HCT116 (cell line): ENCODE measurements around the gene RNU1-2. TPM values are rescaled to one million over a fixed set of nuclear protein-coding genes. Genes with fewer than 3 reads are reported as not detected.
"Not testable (repeated sequence)": the region's sequence is repeated elsewhere in the genome, so short reads cannot be mapped to it uniquely, and the experiment has no call there.

Experiments used
- ATAC-seq: fragments of 200-7000 bp; cut with Tn5 transposase; 2 replicates; pipeline ENCODE4 v1.9.1; 2020; ENCODE audit warnings: mild to moderate bottlenecking, moderate library complexity
- BruUV-seq: library from RNA; stranded (reverse); fragments of 400-500 nt; replicated peaks from 2 replicates; lab custom pipeline; 2021; lab: Mats Ljungman, UMichigan
- CTCF ChIA-PET: fragments of 300-600 bp; sonication (Branson Sonifier 250); formaldehyde crosslinking; loops from one replicate; lab custom pipeline; 2021; ENCODE audit warnings: antibody characterized with exemption; lab: Charles Lee
- POLR2A ChIA-PET: fragments of 300-600, 350-600 bp; sonication (Branson Sonifier 250); formaldehyde crosslinking; loops from one replicate; lab custom pipeline; 2021; ENCODE audit warnings: antibody characterized with exemption; lab: Charles Lee
- RAD21 ChIA-PET, 2 experiments: fragments of 300-600 bp; sonication (Branson Sonifier 250); formaldehyde crosslinking; loops; one replicate each; lab custom pipeline; 2023; ENCODE audit warnings: low total read pairs in 2 of 2; ENCODE audit not compliant: uncharacterized antibody in 2 of 2, unreplicated experiment in 2 of 2, low non-redundant PET in 1 of 2; lab: Charles Lee
- DNase-seq: peaks from one replicate; pipeline ENCODE4 v3.0.0-alpha.2; 2010; ENCODE audit warnings: low read depth, low spot score
- H2AFZ ChIP-seq: fragments of 200-600 bp; shearing (Covaris generic), sonication (generic); 2 replicates; pipeline ENCODE4 v1.6.1; 2017; ENCODE audit warnings: low read depth, mixed run types, mixed read lengths, antibody characterized with exemption, low read length; ENCODE audit not compliant: poor library complexity, severe bottlenecking
- H3K27ac ChIP-seq: 2 replicates; pipeline ENCODE4 v1.5.1; 2012; ENCODE audit warnings: low read depth, low read length
- H3K27me3 ChIP-seq: fragments of 200-600 bp; sonication (generic); 2 replicates; pipeline ENCODE4 v1.6.1; 2016; ENCODE audit warnings: mixed run types, low read length, mixed read lengths; ENCODE audit not compliant: insufficient read depth
- H3K36me3 ChIP-seq, 2 experiments: fragments of 200-500 bp in 1 of 2; fragments of 200-600 bp in 1 of 2; sonication (Bioruptor generic) in 1 of 2; sonication (generic) in 1 of 2; 2 replicates each; pipeline versions ENCODE4 v1.5.1 to v1.6.1; 2014 to 2016; ENCODE audit warnings: low read length in 2 of 2, inconsistent platforms in 1 of 2, mixed read lengths in 1 of 2, mixed run types in 1 of 2; ENCODE audit not compliant: insufficient read depth in 2 of 2, control insufficient read depth in 1 of 2
- H3K4me1 ChIP-seq, 2 experiments: fragments of 200-600 bp in 1 of 2; sonication (generic) in 1 of 2; 2 replicates each; pipeline versions ENCODE4 v1.5.1 to v1.6.1; 2012 to 2017; ENCODE audit warnings: low read length in 2 of 2, inconsistent platforms in 1 of 2, mild to moderate bottlenecking in 1 of 2, mixed read lengths in 1 of 2, mixed run types in 1 of 2, moderate library complexity in 1 of 2; ENCODE audit not compliant: insufficient read depth in 2 of 2, control insufficient read depth in 1 of 2
- H3K4me2 ChIP-seq: fragments of 200-600 bp; sonication (generic); 2 replicates; pipeline ENCODE4 v1.6.1; 2017; ENCODE audit warnings: mixed run types, low read length, mixed read lengths
- H3K4me3 ChIP-seq, 2 experiments: fragments of 200-600 bp in 1 of 2; sonication (generic) in 1 of 2; replicated peaks in 1 of 2; 2 replicates each; pipeline ENCODE4 v1.5.1; 2011 to 2016; ENCODE audit warnings: low read length in 2 of 2, control low read depth in 1 of 2, low read depth in 1 of 2, mild to moderate bottlenecking in 1 of 2, mixed read lengths in 1 of 2, mixed run types in 1 of 2
- H3K79me2 ChIP-seq: fragments of 200-600 bp; sonication (generic); 2 replicates; pipeline ENCODE4 v1.6.1; 2017; ENCODE audit warnings: mild to moderate bottlenecking, mixed run types, low read length, moderate library complexity, mixed read lengths; ENCODE audit not compliant: insufficient read depth
- H3K9ac ChIP-seq: fragments of 200-600 bp; sonication (generic); 2 replicates; pipeline ENCODE4 v1.6.1; 2016; ENCODE audit warnings: low read length, mixed read lengths
- H3K9me2 ChIP-seq: fragments of 200-600 bp; sonication (generic), shearing (Covaris generic); 2 replicates; pipeline ENCODE4 v1.6.1; 2017; ENCODE audit warnings: mixed run types, mild to moderate bottlenecking, moderate library complexity; ENCODE audit not compliant: insufficient read depth
- H3K9me3 ChIP-seq, 2 experiments: fragments of 200-500 bp in 1 of 2; fragments of 200-600 bp in 1 of 2; sonication (Bioruptor generic) in 1 of 2; sonication (generic) in 1 of 2; 2 replicates each; pipeline ENCODE4 v1.6.1; 2014 to 2017; ENCODE audit warnings: low read length in 2 of 2, mixed read lengths in 2 of 2, inconsistent platforms in 1 of 2, low read depth in 1 of 2, mild to moderate bottlenecking in 1 of 2, mixed run types in 1 of 2, moderate library complexity in 1 of 2; ENCODE audit not compliant: control insufficient read depth in 1 of 2, insufficient read depth in 1 of 2
- H4K20me1 ChIP-seq: fragments of 200-600 bp; sonication (generic), shearing (Covaris generic); 2 replicates; pipeline ENCODE4 v1.6.1; 2017; ENCODE audit warnings: mixed run types, mild to moderate bottlenecking, moderate library complexity; ENCODE audit not compliant: insufficient read depth
- ELF1 ChIP-seq: IDR thresholded peaks from 2 replicates; pipeline ENCODE4 v1.6.1; 2012; ENCODE audit warnings: low read depth, borderline replicate concordance
- intact Hi-C: fragments of 100-400 bp; cut with micrococcal nuclease; formaldehyde crosslinking; loops from 2 replicates; pipeline ENCODE4 v1.10.0; 2022
- total RNA-seq: library from RNA; stranded (reverse); gene quantifications from one replicate; pipeline ENCODE4 v1.2.1, GENCODE V29; 2021; ENCODE audit not compliant: unreplicated experiment
- TF ChIP-seq, protein P1 (sequence below), 3 experiments: fragments of 200-600 bp in 1 of 3; sonication (generic) in 1 of 3; IDR thresholded peaks in 2 of 3; conservative IDR thresholded peaks in 1 of 3; 2 replicates each; pipeline ENCODE4 v1.5.1; 2012 to 2017; ENCODE audit warnings: low read depth in 2 of 3, low read length in 2 of 3, antibody characterized with exemption in 1 of 3, borderline replicate concordance in 1 of 3, control low read depth in 1 of 3, mild to moderate bottlenecking in 1 of 3, mixed read lengths in 1 of 3, mixed run types in 1 of 3, moderate library complexity in 1 of 3; ENCODE audit not compliant: insufficient read depth in 1 of 3

RNU1-2 gene
- total RNA-seq, 1 experiment from 2014 or later, result 1,685 TPM

- RAD21 ChIA-PET, result no interaction called here
- Histone ChIP-seq H2AFZ (no peak overlapping the region), H3K4me1 (peaks cover 20 to 57% of the 10 kb centered on the region in 2 experiments), H3K36me3 (no peaks in the 10 kb centered on the region), H3K27ac (no peak overlapping the region), H3K79me2 (no peaks in the 10 kb centered on the region), H3K9ac (no peak overlapping the region), H3K27me3 (no peaks in the 10 kb centered on the region), H3K4me2 (0 out of 2 replicates have a peak overlapping the region, but pooled peaks have one; percentile 7), H3K9me3 (no peaks in the 10 kb centered on the region), H3K4me3 (no peak overlapping the region), H4K20me1 (no peaks in the 10 kb centered on the region), H3K9me2 (no peaks in the 10 kb centered on the region)
- TF ChIP-seq, protein P1, sequence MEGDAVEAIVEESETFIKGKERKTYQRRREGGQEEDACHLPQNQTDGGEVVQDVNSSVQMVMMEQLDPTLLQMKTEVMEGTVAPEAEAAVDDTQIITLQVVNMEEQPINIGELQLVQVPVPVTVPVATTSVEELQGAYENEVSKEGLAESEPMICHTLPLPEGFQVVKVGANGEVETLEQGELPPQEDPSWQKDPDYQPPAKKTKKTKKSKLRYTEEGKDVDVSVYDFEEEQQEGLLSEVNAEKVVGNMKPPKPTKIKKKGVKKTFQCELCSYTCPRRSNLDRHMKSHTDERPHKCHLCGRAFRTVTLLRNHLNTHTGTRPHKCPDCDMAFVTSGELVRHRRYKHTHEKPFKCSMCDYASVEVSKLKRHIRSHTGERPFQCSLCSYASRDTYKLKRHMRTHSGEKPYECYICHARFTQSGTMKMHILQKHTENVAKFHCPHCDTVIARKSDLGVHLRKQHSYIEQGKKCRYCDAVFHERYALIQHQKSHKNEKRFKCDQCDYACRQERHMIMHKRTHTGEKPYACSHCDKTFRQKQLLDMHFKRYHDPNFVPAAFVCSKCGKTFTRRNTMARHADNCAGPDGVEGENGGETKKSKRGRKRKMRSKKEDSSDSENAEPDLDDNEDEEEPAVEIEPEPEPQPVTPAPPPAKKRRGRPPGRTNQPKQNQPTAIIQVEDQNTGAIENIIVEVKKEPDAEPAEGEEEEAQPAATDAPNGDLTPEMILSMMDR (IDR thresholded peaks at IDR 0.05 in 2 of 3, conservative IDR thresholded peaks at IDR 0.05 in 1 of 3; ENCODE audit: borderline replicate concordance in 1 of 3, insufficient read depth in 1 of 3, low read depth in 2 of 3, low read length in 2 of 3), result peak in 2 of 3 experiments; percentile 41 to 46; a peak in 4 of 6 replicates
- TF ChIP-seq ELF1, result no peak
- no peak for ATAC-seq
- POLR2A ChIA-PET, result interaction anchor here (1.4 kb wide), 1 partner anchor 280 kb away, joined by 4 read pairs; no protein-coding TSS in a partner anchor
- CTCF ChIA-PET, result interaction anchor here (1.4 kb wide), 1 partner anchor 280 kb away, joined by 6 read pairs; no protein-coding TSS in a partner anchor
- DNase-seq, result peak; percentile 28
- intact Hi-C loops, result no loop called here
- no TSS peak for BruUV-seq
Measured at GRCh38 chr1:16900751-16901150, 5.0 kb downstream of the RNU1-2 start.

GRCh38 chr1:16901371-16901770, 5.6 kb downstream of the RNU1-2 start:
- H3K27me3 ChIP-seq, H3K9me2 ChIP-seq, H3K36me3 ChIP-seq, RAD21 ChIA-PET, H3K27ac ChIP-seq, BruUV-seq, H3K9me3 ChIP-seq, intact Hi-C loops, H3K4me3 ChIP-seq, ATAC-seq, H2AFZ ChIP-seq, H3K79me2 ChIP-seq, DNase-seq, H3K9ac ChIP-seq, H4K20me1 ChIP-seq, H3K4me2 ChIP-seq: not testable (repeated sequence)
- POLR2A ChIA-PET, result interaction anchor here (1.4 kb wide), 1 partner anchor 280 kb away, joined by 4 read pairs; no protein-coding TSS in a partner anchor
- CTCF ChIA-PET, result interaction anchor here (1.4 kb wide), 1 partner anchor 281 kb away, joined by 6 read pairs; no protein-coding TSS in a partner anchor
- H3K4me1 ChIP-seq, result peaks cover 26 to 60% of the 10 kb centered on the region in 2 experiments
